Stomach (tissue), 9 donors: ENCODE results near the gene PVRIG. TPM values are rescaled to one million over a fixed set of nuclear protein-coding genes. Genes with fewer than 3 reads are reported as not detected.
A peak's percentile ranks its signal among the peaks of the same experiment; 100 is the strongest.

Experiments
- DNase-seq, 2 donors: peaks; one replicate each; pipeline versions ENCODE4 v3.0.0 to v3.0.0-alpha.2; 2013 to 2019
- H3K27ac ChIP-seq, 5 donors: fragments of 200-600 bp in 4 of 5; sonication (generic) in 4 of 5; one replicate each; pipeline ENCODE4 v1.5.1; 2013 to 2019; ENCODE audit warnings: mild to moderate bottlenecking in 1 of 5, moderate library complexity in 1 of 5
- H3K27me3 ChIP-seq, 3 donors: fragments of 200-600 bp; sonication (generic); one replicate each; pipeline ENCODE4 v1.5.1; 2017 to 2019; ENCODE audit warnings: mixed run types in 1 of 3
- H3K36me3 ChIP-seq, 4 donors: fragments of 200-600 bp; sonication (generic); 1 replicate in 3 of 4; 2 replicates in 1 of 4; pipeline ENCODE4 v1.5.1; 2016 to 2019
- H3K4me1 ChIP-seq, 4 donors: fragments of 200-600 bp; sonication (generic); one replicate each; pipeline ENCODE4 v1.5.1; 2016 to 2019
- H3K4me3 ChIP-seq, 4 donors: fragments of 200-600 bp; sonication (generic) in 3 of 4; one replicate each; pipeline ENCODE4 v1.5.1; 2016 to 2019; ENCODE audit warnings: mild to moderate bottlenecking in 1 of 4
- H3K9me3 ChIP-seq, 4 donors: fragments of 200-600 bp; sonication (generic); one replicate each; pipeline ENCODE4 v1.5.1; 2016 to 2019
- CTCF ChIP-seq, 7 experiments: fragments of 450-650 bp in 4 of 7; fragments of 200-600 bp in 3 of 7; sonication (generic) in 3 of 7; IDR thresholded peaks; one replicate each; pipeline ENCODE4 v1.5.1; 2016 to 2019; ENCODE audit warnings: antibody characterized with exemption in 7 of 7, control low read depth in 2 of 7, mild to moderate bottlenecking in 1 of 7
- EP300 ChIP-seq: sonication (generic); formaldehyde crosslinking; IDR thresholded peaks from one replicate; pipeline ENCODE4 v1.6.1; 2017; ENCODE audit warnings: antibody characterized with exemption
- POLR2A ChIP-seq, 4 donors: fragments of 450-650 bp; IDR thresholded peaks; one replicate each; pipeline ENCODE4 v1.6.1; 2016; ENCODE audit warnings: antibody characterized with exemption in 4 of 4, control low read depth in 2 of 4, mild to moderate bottlenecking in 1 of 4, moderate library complexity in 1 of 4
- POLR2AphosphoS5 ChIP-seq, 3 donors: sonication (generic); formaldehyde crosslinking; IDR thresholded peaks; one replicate each; pipeline ENCODE4 v1.6.1; 2016; ENCODE audit warnings: antibody characterized with exemption in 3 of 3
- WGBS, 5 donors: extraction: QIAGEN DNeasy Blood & Tissue Kit in 3 of 5; methylation state at CpG; one replicate each; pipeline versions ENCODE4 v1.1.5 to v1.1.7; 2013 to 2018; 5-methylcytosine and 5-hydroxymethylcytosine counted together
- intact Hi-C: fragments of 100-400 bp; cut with DNase I; formaldehyde crosslinking; loops from one replicate; pipeline ENCODE4 v1.15.1; 2023; ENCODE audit warnings: low total_unique reads
- polyA plus RNA-seq, 3 donors: library from polyadenylated mRNA; stranded (reverse); fragments of 200-250 nt; gene quantifications; one replicate each; pipeline ENCODE4 v1.2.3, GENCODE V29; 2013
- total RNA-seq, 5 donors: library from RNA; depleted of rRNA; stranded (reverse); fragments of >200 nt; gene quantifications; one replicate each; pipeline versions ENCODE4 v1.1.0 to v1.2.3, GENCODE V29; 2014 to 2016
- donor health status: healthy with polysubstance abuse.
- donor health status: Bipolar disorder and iron deficiency.
- donor health status: healthy.

Gene PVRIG
- total and polyA plus RNA-seq, 8 donors = 0.56 to 3.8 (median 1.2) TPM; not detected in 1

- peaks cover 0 to 39% (median 28%) of the 10 kb centered on the region in 4 donors for H3K36me3 ChIP-seq
- no peak overlapping the region for H3K4me3 ChIP-seq
- no peak for DNase-seq
- H3K9me3 ChIP-seq = no peaks in the 10 kb centered on the region
- no peak for TF ChIP-seq CTCF (IDR thresholded peaks at IDR 0.05)
- TF ChIP-seq POLR2A (IDR thresholded peaks at IDR 0.05) = no peak
- no peak for TF ChIP-seq POLR2AphosphoS5 (IDR thresholded peaks at IDR 0.05)
- no peak for TF ChIP-seq EP300
- intact Hi-C loops = loop anchor here (10.0 kb wide), 1 partner anchor 85 kb away; no protein-coding TSS in a partner anchor
- peaks cover 0 to 14% (median 4%) of the 10 kb centered on the region in 4 donors for H3K4me1 ChIP-seq
- H3K27ac ChIP-seq = peak overlapping the region in 4 of 5 donors; percentile 48 to 80 (median 74)
- no peaks in the 10 kb centered on the region for H3K27me3 ChIP-seq
- 77 to 87% (median 85%) methylated on average over 10 of the region's 10 CpGs for WGBS, 5 donors
Measured at GRCh38 chr7:100219271-100219737, 445 bp upstream of the PVRIG start.

GRCh38 chr7:100220586-100221230 lies 959 bp downstream of the PVRIG start:
- 74 to 90% (median 87%) methylated on average over 16 to 22 of the region's 22 CpGs for WGBS, 5 donors
- DNase-seq = no peak
- H3K9me3 ChIP-seq = no peaks in the 10 kb centered on the region
- peaks cover 0 to 14% (median 4%) of the 10 kb centered on the region in 4 donors for H3K4me1 ChIP-seq
- TF ChIP-seq EP300 (no peak), POLR2AphosphoS5 (IDR thresholded peaks at IDR 0.05) (no peak), CTCF (IDR thresholded peaks at IDR 0.05) (no peak), POLR2A (IDR thresholded peaks at IDR 0.05) (no peak)
- H3K4me3 ChIP-seq = peak overlapping the region in 3 of 4 donors; percentile 20 to 32 (median 25)
- no peaks in the 10 kb centered on the region for H3K27me3 ChIP-seq
- H3K27ac ChIP-seq = peak overlapping the region; percentile 54 to 80 (median 72)
- peaks cover 0 to 46% (median 30%) of the 10 kb centered on the region in 4 donors for H3K36me3 ChIP-seq
- intact Hi-C loops = no loop called here

GRCh38 chr7:100221231-100221718 lies 1.5 kb downstream of the PVRIG start:
- H3K27ac ChIP-seq = peak overlapping the region; percentile 56 to 80 (median 72)
- TF ChIP-seq CTCF (IDR thresholded peaks at IDR 0.05) (no peak), POLR2AphosphoS5 (IDR thresholded peaks at IDR 0.05) (no peak), EP300 (no peak), POLR2A (IDR thresholded peaks at IDR 0.05) (no peak)
- WGBS, 5 donors = 58 to 84% (median 81%) methylated on average over 3 to 5 of the region's 5 CpGs
- H3K27me3 ChIP-seq = no peaks in the 10 kb centered on the region
- H3K36me3 ChIP-seq = peaks cover 0 to 46% (median 33%) of the 10 kb centered on the region in 4 donors
- peak overlapping the region in 2 of 4 donors; percentile 20 to 32 for H3K4me3 ChIP-seq
- peaks cover 0 to 8% (median 4%) of the 10 kb centered on the region in 4 donors for H3K4me1 ChIP-seq
- intact Hi-C loops = no loop called here
- DNase-seq = peak; percentile 34 to 82
- H3K9me3 ChIP-seq = no peaks in the 10 kb centered on the region

GRCh38 chr7:100221767-100222444 lies 2.2 kb downstream of the PVRIG start:
- peaks cover 0 to 8% (median 5%) of the 10 kb centered on the region in 4 donors for H3K4me1 ChIP-seq
- DNase-seq = no peak
- H3K27ac ChIP-seq = peak overlapping the region; percentile 8 to 80 (median 57)
- H3K36me3 ChIP-seq = peaks cover 0 to 46% (median 34%) of the 10 kb centered on the region in 4 donors
- 80 to 87% (median 84%) methylated on average over 14 of the region's 14 CpGs for WGBS, 5 donors
- intact Hi-C loops = no loop called here
- no peaks in the 10 kb centered on the region for H3K9me3 ChIP-seq
- no peaks in the 10 kb centered on the region for H3K27me3 ChIP-seq
- H3K4me3 ChIP-seq = no peak overlapping the region
- TF ChIP-seq CTCF (IDR thresholded peaks at IDR 0.05) (no peak), POLR2A (IDR thresholded peaks at IDR 0.05) (no peak), EP300 (no peak), POLR2AphosphoS5 (IDR thresholded peaks at IDR 0.05) (no peak)
